ENCODE results near the gene ARHGAP23. TPM values are rescaled to one million over a fixed set of nuclear protein-coding genes. Genes with fewer than 3 reads are reported as not detected.

Gene ARHGAP23
- total RNA-seq, 2 experiments from 2014 or later, result 0.73 TPM; not detected in 1

- H3K36me3 Mint-ChIP-seq (ENCODE audit: low read depth), result no peaks in the 10 kb centered on the region
- Histone ChIP-seq H3K27me3 (ENCODE audit: control insufficient read depth in 1 of 2, insufficient read depth in 2 of 2, low read length in 2 of 2) (peaks cover 26 to 27% of the 10 kb centered on the region in 2 experiments), H3K36me3 (ENCODE audit: insufficient read depth, low read length) (no peaks in the 10 kb centered on the region), H3K4me3 (ENCODE audit: low read length) (no peak overlapping the region), H3K9me3 (ENCODE audit: control insufficient read depth in 1 of 2, insufficient read depth in 1 of 2, low read length in 2 of 2) (peaks cover 0 to 10% of the 10 kb centered on the region in 2 experiments), H3K4me1 (ENCODE audit: insufficient read depth, low read length) (peaks cover 6% of the 10 kb centered on the region), H3K27ac (ENCODE audit: low read depth in 1 of 2, low read length in 2 of 2) (no peak overlapping the region)
- H3K27me3 Mint-ChIP-seq, result peaks cover 45% of the 10 kb centered on the region
- ChIA-PET CTCF (no interaction called here), POLR2A (no interaction called here)
- peaks cover 5% of the 10 kb centered on the region for H3K4me1 Mint-ChIP-seq (ENCODE audit: low read depth)
- H3K4me3 Mint-ChIP-seq, result peak overlapping the region; percentile 32
- ATAC-seq (ENCODE audit: poor library complexity), result no peak
- no peak for DNase-seq
- no peak for TF ChIP-seq CTCF (IDR thresholded peaks at IDR 0.05)
- no peak overlapping the region for H3K27ac Mint-ChIP-seq
- intact Hi-C loops (cut with DNase I, micrococcal nuclease), result no loop called here
- H3K9me3 Mint-ChIP-seq, result no peaks in the 10 kb centered on the region
Observed at GRCh38 chr17:38507921-38508569, 79.8 kb downstream of the ARHGAP23 start.

DNA sequence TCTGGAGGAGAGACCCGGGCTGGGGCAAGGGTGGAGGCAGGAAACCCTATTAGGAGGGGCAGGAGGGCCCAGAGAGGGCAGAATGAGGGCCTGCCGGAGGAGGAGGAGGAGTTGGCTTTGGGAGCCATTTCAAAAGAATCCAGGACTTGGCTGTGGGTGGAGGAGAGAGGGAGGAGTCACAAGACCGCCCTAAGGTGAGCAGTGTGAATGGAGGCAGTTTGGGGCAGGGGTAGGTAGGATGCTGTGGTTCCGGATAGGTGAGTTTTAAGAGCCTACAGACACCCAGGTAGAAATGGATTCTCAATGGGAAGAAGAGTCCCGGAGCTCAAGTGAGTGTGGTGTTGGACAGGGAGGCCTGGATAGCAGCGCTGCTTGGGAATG lies 80.3 kb downstream of the ARHGAP23 start:
- Histone ChIP-seq H3K27me3 (ENCODE audit: control insufficient read depth in 1 of 2, insufficient read depth in 2 of 2, low read length in 2 of 2) (peaks cover 26 to 27% of the 10 kb centered on the region in 2 experiments), H3K36me3 (ENCODE audit: insufficient read depth, low read length) (no peaks in the 10 kb centered on the region), H3K27ac (ENCODE audit: low read depth in 1 of 2, low read length in 2 of 2) (no peak overlapping the region), H3K9me3 (ENCODE audit: control insufficient read depth in 1 of 2, insufficient read depth in 1 of 2, low read length in 2 of 2) (peaks cover 0 to 10% of the 10 kb centered on the region in 2 experiments), H3K4me1 (ENCODE audit: insufficient read depth, low read length) (peaks cover 6% of the 10 kb centered on the region), H3K4me3 (ENCODE audit: low read length) (no peak overlapping the region)
- no peak for ATAC-seq (ENCODE audit: poor library complexity)
- Mint-ChIP-seq H3K36me3 (ENCODE audit: low read depth) (no peaks in the 10 kb centered on the region), H3K27me3 (peaks cover 49% of the 10 kb centered on the region), H3K4me3 (no peak overlapping the region), H3K9me3 (no peaks in the 10 kb centered on the region), H3K27ac (no peak overlapping the region), H3K4me1 (ENCODE audit: low read depth) (peaks cover 5% of the 10 kb centered on the region)
- no peak for TF ChIP-seq CTCF (IDR thresholded peaks at IDR 0.05)
- no peak for DNase-seq
- intact Hi-C loops (cut with DNase I, micrococcal nuclease), result no loop called here
- ChIA-PET CTCF (no interaction called here), POLR2A (no interaction called here)

GRCh38 chr17:38508954-38509771 lies 80.9 kb downstream of the ARHGAP23 start:
- Histone ChIP-seq H3K27ac (ENCODE audit: low read depth in 1 of 2, low read length in 2 of 2) (no peak overlapping the region), H3K27me3 (ENCODE audit: control insufficient read depth in 1 of 2, insufficient read depth in 2 of 2, low read length in 2 of 2) (peaks cover 26 to 27% of the 10 kb centered on the region in 2 experiments), H3K9me3 (ENCODE audit: control insufficient read depth in 1 of 2, insufficient read depth in 1 of 2, low read length in 2 of 2) (peaks cover 0 to 10% of the 10 kb centered on the region in 2 experiments), H3K4me1 (ENCODE audit: insufficient read depth, low read length) (peaks cover 6% of the 10 kb centered on the region), H3K36me3 (ENCODE audit: insufficient read depth, low read length) (no peaks in the 10 kb centered on the region), H3K4me3 (ENCODE audit: low read length) (peak overlapping the region; percentile 22)
- CTCF ChIA-PET, result interaction anchor here (0.6 to 1.0 kb wide), 3 partner anchors 14 to 160 kb away, joined by 3 to 5 read pairs (median 3); no protein-coding TSS in a partner anchor
- TF ChIP-seq CTCF (IDR thresholded peaks at IDR 0.05), result peak; percentile 23
- H3K36me3 Mint-ChIP-seq (ENCODE audit: low read depth), result no peaks in the 10 kb centered on the region
- DNase-seq (peak; percentile 48 to 84 (median 63)), ATAC-seq (ENCODE audit: poor library complexity) (peak; percentile 94)
- POLR2A ChIA-PET, result no interaction called here
- H3K4me1 Mint-ChIP-seq (ENCODE audit: low read depth), result peaks cover 5% of the 10 kb centered on the region
- no peaks in the 10 kb centered on the region for H3K9me3 Mint-ChIP-seq
- peak overlapping the region; percentile 78 for H3K4me3 Mint-ChIP-seq
- peaks cover 49% of the 10 kb centered on the region for H3K27me3 Mint-ChIP-seq
- no peak overlapping the region for H3K27ac Mint-ChIP-seq
- intact Hi-C loops (cut with DNase I, micrococcal nuclease), result no loop called here

All from CD4-positive, alpha-beta T cell (primary cell).